Duodenal mucosa (tissue), 2 donors: ENCODE results near the gene SPINDOC.
A peak's percentile ranks its signal among the peaks of the same experiment; 100 is the strongest.
"Not testable (repeated sequence)": the region's sequence is repeated elsewhere in the genome, so short reads cannot be mapped to it uniquely, and the experiment has no call there.

Experiments
- H3K27ac ChIP-seq: one replicate; pipeline ENCODE4 v1.7.0; 2013; ENCODE audit warnings: low read depth, low read length
- H3K27me3 ChIP-seq, 2 donors: one replicate each; pipeline ENCODE4 v1.7.0; 2013; ENCODE audit warnings: low read length in 2 of 2, control low read depth in 1 of 2; ENCODE audit not compliant: insufficient read depth in 2 of 2, control insufficient read depth in 1 of 2
- H3K36me3 ChIP-seq, 2 donors: one replicate each; pipeline ENCODE4 v1.7.0; 2013; ENCODE audit warnings: low read length in 2 of 2, control low read depth in 1 of 2; ENCODE audit not compliant: insufficient read depth in 2 of 2, control insufficient read depth in 1 of 2
- H3K4me1 ChIP-seq, 2 donors: one replicate each; pipeline ENCODE4 v1.7.0; 2013; ENCODE audit warnings: low read length in 2 of 2, control low read depth in 1 of 2; ENCODE audit not compliant: insufficient read depth in 2 of 2, control insufficient read depth in 1 of 2
- H3K4me3 ChIP-seq, 2 donors: one replicate each; pipeline ENCODE4 v1.7.0; 2013; ENCODE audit warnings: low read length in 2 of 2, low read depth in 1 of 2
- H3K9ac ChIP-seq, 2 donors: one replicate each; pipeline ENCODE4 v1.7.0; 2013; ENCODE audit warnings: low read length in 2 of 2, low read depth in 1 of 2
- H3K9me3 ChIP-seq, 2 donors: one replicate each; pipeline ENCODE4 v1.7.0; 2013; ENCODE audit warnings: low read length in 2 of 2, control low read depth in 1 of 2; ENCODE audit not compliant: control insufficient read depth in 1 of 2

The SPINDOC gene

DNA sequence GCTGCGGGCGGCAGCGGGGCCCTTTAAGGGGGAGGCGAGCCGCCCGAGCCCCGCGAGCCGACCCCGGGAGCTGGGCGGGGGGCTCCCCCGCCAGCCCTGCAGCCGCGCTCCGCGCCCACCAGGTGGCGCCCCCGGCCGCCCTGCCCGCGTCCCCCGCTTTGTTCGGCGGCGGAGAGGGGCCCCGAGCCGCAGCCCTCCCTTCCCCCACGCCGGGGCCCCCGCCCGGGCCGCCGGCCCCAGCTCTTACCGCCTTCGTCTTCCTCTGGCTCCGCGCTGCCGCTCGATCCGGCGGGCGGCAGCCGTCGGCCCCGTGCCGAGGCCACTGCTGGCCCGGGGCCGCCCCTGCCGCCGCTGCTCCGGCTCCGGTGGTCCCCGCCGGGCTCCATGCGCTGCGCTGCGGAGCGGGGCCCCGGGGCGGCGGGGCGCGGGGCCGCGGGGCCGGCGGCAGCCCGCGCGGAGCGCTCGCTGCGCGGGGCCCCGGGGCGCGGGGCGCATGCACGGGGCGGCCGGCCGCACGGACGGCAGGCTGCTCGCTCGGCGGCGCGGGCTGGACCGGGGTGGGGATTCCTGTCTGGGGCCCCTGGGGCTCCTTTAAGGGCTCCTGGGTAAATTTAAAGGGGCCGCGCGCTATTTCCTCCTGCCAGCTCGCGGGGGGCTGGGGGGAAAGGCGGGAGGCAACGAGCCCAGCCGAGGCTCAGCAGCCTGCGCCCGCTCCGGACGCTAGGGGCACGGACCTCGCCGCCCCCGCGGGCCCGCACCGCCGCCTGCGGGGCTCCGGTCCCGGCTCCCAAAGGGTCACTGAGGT is 44.8 kb upstream of the SPINDOC start, which contains the start of gene ZFTA:
ZFTA (minus strand) TSS at position 539 of the 805 bp plus-strand sequence; CDS start at position 386, 153 bp downstream.
- Histone ChIP-seq H3K4me1 (peaks cover 31 to 37% of the 10 kb centered on the region in 2 donors), H3K4me3 (peak within 1 kb of the TSS; percentile 79 to 87), H3K27me3 (peaks cover 4 to 9% of the 10 kb centered on the region in 2 donors), H3K27ac (peak within 1 kb of the TSS; percentile 1), H3K9ac (peak within 1 kb of the TSS; percentile 60 to 63), H3K36me3 (no peaks in the 10 kb centered on the region), H3K9me3 (no peaks in the 10 kb centered on the region)

DNA sequence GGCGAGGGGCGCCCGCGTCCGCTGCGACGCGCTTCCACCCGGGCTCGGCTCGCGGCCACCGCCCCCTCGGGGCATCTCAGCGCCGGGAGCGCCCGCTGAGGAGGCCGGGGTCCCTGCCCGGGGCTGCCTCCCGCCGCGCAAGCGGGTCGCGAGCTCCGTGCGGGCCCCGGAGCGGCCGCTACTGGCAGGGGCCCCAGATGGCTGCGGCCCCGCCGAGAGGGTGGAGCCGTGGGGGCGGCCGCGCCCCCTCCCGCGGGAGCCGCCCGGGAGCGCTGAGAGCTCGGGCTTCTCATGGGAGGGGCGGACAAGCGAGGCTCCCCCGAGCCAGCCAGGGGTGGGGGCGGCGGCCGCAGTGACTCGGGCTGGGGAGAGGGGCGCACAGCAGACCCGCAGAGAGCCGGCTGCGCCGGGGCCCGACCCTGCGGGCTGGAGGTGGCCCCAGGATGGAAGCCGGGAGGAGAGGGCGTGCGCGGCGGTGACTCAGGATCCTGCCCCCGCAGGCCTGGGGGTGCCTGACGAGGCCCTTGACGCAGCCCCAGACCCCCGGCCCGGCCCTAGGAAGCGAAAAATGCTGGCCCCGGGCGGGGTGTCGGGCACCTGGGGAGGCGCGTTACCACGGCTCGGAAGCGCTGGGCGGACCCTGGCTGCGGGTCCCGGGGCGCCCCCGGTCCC is 44.1 kb upstream of the SPINDOC start:
- Histone ChIP-seq H3K4me3 (peak overlapping the region; percentile 55 to 69), H3K27me3 (peaks cover 4 to 9% of the 10 kb centered on the region in 2 donors), H3K36me3 (no peaks in the 10 kb centered on the region), H3K4me1 (peaks cover 31 to 37% of the 10 kb centered on the region in 2 donors), H3K9me3 (no peaks in the 10 kb centered on the region), H3K27ac (no peak overlapping the region), H3K9ac (peak overlapping the region; percentile 18 to 32)

DNA sequence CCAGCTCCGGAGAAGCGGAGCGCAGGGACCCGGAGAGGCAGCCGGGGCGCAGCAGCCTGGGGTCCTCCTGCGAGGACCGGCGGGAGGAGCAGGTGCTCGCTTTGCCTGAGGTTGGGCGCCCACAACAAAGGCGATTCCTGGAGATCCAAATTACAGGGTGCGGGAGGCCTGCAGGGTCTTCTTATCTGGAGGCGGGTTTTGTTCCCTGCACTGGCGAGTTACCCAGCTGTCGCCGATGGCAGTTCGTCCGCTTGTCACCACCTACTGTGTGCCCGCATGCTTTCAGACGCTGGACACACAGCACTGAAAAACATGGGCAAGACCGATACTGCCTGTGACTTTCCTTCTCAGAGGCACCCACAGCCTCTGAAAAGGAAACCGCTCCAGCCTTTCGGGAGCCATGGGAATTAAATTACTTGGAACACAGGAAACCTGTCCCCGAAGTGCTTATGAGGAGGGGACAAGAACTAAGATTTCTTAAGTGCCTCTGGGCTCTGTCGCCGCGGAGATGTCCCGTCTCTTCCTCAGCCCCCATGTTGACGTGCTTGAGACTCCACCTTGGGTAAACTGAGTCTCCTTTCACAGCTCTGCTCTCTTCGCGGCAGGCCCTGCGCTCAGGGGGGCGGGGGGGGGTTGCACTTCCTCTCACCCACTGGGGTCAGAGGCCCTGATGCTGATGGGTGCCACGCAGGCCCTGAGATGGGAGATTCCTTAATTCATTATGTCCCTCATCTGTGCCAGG is 43.4 kb upstream of the SPINDOC start:
- Histone ChIP-seq H3K4me3 (peak overlapping the region; percentile 55 to 69), H3K9ac (peak overlapping the region; percentile 18 to 32), H3K27me3 (peaks cover 4 to 9% of the 10 kb centered on the region in 2 donors), H3K9me3 (no peaks in the 10 kb centered on the region), H3K36me3 (no peaks in the 10 kb centered on the region), H3K27ac (no peak overlapping the region), H3K4me1 (peaks cover 31 to 32% of the 10 kb centered on the region in 2 donors)

DNA sequence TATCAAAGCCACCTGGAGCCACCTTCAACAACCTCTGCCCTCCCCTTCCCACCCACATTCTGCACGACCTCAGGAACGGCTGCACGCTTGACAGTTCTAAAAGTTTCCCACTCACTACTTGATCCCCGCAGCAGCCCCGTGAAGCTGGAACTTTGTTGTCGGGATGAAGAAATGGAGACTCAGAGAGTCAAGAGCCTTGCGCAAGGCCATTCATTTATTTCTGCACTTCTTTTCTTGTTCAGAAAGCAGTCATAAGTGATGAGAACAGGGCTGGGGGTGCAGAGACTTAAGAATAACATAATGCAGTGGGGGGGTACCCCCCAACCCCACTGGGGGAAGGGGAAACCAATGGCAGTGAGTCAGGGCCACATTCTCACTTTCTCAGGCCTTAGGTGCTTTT is 42.5 kb upstream of the SPINDOC start:
- no peak overlapping the region for H3K9ac ChIP-seq
- H3K36me3 ChIP-seq = no peaks in the 10 kb centered on the region
- no peak overlapping the region for H3K27ac ChIP-seq
- H3K4me3 ChIP-seq = no peak overlapping the region
- H3K9me3 ChIP-seq = no peaks in the 10 kb centered on the region
- H3K27me3 ChIP-seq = peaks cover 4 to 9% of the 10 kb centered on the region in 2 donors
- peaks cover 23 to 26% of the 10 kb centered on the region in 2 donors for H3K4me1 ChIP-seq

DNA sequence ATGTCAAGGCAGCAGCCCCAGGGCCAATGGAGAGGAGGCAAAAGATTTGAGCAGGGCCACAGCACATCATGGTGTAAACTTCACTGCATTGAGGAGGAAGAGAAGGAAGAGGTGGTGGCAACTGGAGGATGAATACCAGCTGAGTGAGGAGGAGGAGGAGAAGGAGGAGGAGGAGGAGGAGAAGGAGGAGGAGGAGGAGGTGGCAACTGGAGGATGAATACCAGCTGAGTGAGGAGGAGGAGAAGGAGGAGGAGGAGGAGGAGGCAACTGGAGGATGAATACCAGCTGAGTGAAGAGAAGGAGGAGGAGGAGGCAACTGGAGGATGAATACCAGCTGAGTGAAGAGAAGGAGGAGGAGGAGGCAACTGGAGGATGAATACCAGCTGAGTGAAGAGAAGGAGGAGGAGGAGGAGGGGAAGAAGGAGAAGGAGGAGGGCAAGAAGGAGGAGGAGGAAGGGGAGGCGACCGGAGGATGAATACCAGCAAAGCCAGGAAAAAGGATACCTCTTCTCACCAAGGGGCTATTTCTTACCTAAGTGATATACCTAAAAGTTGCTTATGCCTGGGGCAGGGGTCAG is 41.4 kb upstream of the SPINDOC start:
- not testable (repeated sequence) for H3K27ac ChIP-seq, H3K27me3 ChIP-seq, H3K9ac ChIP-seq, H3K9me3 ChIP-seq, H3K4me3 ChIP-seq, H3K36me3 ChIP-seq
- H3K4me1 ChIP-seq = peaks cover 12 to 16% of the 10 kb centered on the region in 2 donors

DNA sequence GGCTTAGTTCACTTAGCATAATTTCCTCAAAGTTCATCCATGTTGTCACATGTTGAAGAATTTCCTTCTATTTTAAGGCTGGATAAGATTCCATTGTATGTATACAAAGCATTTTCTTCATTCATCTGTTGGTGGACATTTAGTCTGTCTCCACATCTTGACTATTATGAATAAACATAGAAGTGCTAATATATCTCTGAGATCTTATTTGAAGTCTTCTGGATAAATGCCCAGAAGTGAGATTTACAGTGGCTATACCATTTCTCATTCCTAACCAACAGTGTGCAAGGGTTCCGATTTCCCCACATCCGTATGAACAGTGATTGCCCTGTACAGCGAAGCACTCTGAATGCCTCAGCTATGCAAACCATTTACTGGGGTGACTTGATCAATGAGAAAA is 38.1 kb upstream of the SPINDOC start:
- H3K4me3 ChIP-seq = no peak overlapping the region
- no peaks in the 10 kb centered on the region for H3K36me3 ChIP-seq
- peaks cover 0 to 1% of the 10 kb centered on the region in 2 donors for H3K4me1 ChIP-seq
- no peak overlapping the region for H3K9ac ChIP-seq
- H3K27me3 ChIP-seq = peaks cover under 1 to 4% of the 10 kb centered on the region in 2 donors
- H3K27ac ChIP-seq = no peak overlapping the region
- H3K9me3 ChIP-seq = no peaks in the 10 kb centered on the region

DNA sequence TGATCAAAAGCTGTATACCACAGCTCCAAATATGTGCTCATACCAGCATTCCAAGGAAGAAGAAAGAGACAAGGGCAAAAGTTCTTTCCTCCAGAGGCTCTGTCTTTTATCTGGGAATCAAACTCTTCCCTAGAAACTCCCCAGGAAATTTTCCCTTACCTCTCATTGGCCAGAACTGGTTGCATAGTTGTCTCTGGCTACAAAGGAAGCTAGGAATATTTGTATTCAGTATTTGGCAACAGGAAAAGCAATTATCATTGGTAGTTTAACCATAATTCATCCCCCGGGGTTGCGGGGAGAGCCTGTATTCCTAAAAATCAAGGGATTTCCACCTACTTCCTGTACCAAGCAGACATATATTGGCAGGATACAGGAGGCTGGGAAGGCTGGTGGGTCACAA is 34.2 kb upstream of the SPINDOC start:
- Histone ChIP-seq H3K9ac (no peak overlapping the region), H3K9me3 (no peaks in the 10 kb centered on the region), H3K27ac (no peak overlapping the region), H3K4me3 (no peak overlapping the region), H3K36me3 (no peaks in the 10 kb centered on the region), H3K27me3 (no peaks in the 10 kb centered on the region), H3K4me1 (no peaks in the 10 kb centered on the region)

DNA sequence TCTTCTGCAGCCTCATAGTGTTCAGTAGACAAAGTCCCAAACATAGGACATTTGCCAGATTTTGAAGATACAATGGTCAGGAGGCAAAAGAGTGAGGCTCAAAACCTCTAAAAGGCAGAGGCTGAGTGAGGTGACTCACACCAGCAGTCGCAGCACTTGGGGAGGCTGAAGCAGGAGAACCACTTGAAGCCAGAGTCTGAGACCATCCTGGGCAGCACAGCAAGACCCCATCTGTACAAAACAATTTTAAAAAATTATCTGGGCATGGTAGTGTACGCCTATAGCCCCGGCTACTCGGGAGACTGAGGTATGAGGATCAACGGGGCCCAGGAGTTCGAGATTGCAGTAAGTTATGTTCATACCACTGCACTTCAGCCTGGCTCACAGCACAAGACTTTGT is 30.5 kb upstream of the SPINDOC start:
- Histone ChIP-seq H3K36me3 (no peaks in the 10 kb centered on the region), H3K9ac (no peak overlapping the region), H3K9me3 (no peaks in the 10 kb centered on the region), H3K4me1 (no peaks in the 10 kb centered on the region), H3K27me3 (no peaks in the 10 kb centered on the region), H3K27ac (no peak overlapping the region), H3K4me3 (no peak overlapping the region)

DNA sequence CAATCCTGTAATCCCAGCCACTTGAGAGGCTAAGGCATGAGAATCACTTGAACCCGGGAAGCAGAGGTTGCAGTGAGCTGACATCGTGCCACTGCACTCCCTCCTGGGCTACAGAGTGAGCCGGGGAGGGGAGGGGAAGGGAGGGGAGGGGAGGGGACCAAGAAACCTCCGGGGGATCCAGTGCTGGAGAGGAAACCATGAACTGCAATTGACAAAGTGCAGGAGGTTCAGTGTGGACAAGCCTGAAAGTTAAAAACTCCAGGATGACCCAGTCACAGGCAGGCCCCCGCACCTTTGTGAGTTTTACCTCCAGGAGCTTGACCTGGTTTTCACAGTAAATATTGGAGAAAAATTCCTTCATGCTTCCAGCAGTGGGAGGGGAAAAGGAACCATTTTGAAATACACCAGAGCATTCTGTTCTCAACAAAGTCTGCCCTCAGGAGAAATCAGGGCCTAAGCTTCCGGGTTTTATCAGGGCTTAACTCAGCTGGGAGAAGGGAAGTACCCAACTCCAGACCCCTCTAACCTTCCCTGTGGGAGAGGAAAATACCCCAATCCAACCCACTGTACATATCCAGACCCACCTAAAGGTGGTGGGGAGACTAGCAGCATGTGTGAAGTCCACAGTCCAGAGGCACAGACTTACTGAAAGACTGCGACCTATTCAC is 29.2 kb upstream of the SPINDOC start:
- H3K27me3 ChIP-seq = no peaks in the 10 kb centered on the region
- H3K27ac ChIP-seq = no peak overlapping the region
- H3K4me3 ChIP-seq = no peak overlapping the region
- H3K36me3 ChIP-seq = no peaks in the 10 kb centered on the region
- no peaks in the 10 kb centered on the region for H3K9me3 ChIP-seq
- no peak overlapping the region for H3K9ac ChIP-seq
- H3K4me1 ChIP-seq = no peaks in the 10 kb centered on the region
